ENCODE results near the gene DENND1A.
"Not testable (repeated sequence)": the region's sequence is repeated elsewhere in the genome, so short reads cannot be mapped to it uniquely, and the experiment has no call there.

DENND1A gene

DNA sequence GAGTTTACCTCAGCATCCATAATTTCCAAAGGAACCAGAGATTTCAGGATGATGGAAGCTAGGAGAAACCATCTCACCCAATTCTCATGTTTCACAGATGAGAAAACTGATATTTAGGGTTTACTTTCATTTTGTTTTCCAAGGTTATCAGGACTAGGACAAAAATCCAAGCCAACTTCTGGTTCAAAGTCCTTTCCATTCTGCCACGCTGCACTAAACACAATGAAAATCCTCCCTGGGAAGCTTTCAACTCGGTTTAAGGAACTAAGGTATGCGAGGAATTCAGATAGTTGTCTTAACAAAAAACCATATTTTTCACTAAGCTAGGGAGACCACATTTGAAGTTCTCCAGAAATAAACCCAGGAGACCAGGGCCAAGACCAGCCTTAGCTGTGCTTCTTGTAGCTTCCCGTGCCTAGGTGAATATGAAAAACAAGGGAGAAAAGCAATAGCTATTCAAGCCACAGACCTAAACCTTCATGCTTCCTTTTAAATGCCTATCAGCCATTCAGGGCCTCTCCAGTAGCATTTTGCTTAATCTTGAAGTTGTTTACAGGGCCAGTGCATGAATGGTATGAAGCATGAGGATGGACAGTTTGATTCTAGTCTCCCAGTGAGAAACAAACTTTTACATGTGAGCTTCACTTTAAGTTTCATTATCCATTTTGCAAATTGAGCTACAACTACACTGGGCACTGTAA, 167.9 kb downstream of the DENND1A start:
- no peak for DNase-seq

- no peak for DNase-seq
Observed at GRCh38 chr9:123757960-123758359, 172.0 kb downstream of the DENND1A start.

GRCh38 chr9:123757547-123757946, 172.4 kb downstream of the DENND1A start:
- no peak for DNase-seq

DNA sequence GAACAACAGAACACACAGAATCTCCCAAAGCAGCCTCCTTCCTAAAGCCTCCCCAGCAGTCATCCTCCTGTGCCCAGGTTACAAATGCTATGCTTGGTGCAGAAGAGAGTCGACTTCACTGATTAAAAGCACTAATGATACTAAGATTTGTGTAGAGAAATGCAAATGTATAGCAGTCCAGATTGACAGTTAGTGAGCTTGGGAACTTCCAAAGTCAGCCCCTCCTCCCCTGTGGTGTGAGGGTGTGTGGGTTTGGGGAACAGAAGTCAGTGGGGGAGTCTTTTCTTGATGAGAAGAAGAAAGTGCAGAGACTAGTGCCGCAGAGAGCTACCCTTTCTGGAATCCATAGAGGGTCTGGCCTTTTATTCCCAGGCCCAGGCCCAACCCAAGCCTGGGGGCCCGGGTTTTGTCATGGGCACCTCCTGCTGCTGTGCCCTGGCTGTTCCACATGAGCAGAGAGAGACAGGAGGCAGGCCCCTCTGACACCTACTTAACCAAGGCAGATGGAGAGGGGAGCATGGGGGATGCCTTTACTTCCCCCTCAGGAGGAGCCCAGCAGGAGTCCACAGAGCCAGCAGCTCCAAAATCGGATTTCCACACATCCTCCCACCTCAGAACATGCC, 173.3 kb downstream of the DENND1A start:
- DNase-seq: no peak

- DNase-seq: no peak
Observed at GRCh38 chr9:123753669-123754258, 176.2 kb downstream of the DENND1A start.

- DNase-seq: no peak
Observed at GRCh38 chr9:123753016-123753415, 176.9 kb downstream of the DENND1A start.

DNA sequence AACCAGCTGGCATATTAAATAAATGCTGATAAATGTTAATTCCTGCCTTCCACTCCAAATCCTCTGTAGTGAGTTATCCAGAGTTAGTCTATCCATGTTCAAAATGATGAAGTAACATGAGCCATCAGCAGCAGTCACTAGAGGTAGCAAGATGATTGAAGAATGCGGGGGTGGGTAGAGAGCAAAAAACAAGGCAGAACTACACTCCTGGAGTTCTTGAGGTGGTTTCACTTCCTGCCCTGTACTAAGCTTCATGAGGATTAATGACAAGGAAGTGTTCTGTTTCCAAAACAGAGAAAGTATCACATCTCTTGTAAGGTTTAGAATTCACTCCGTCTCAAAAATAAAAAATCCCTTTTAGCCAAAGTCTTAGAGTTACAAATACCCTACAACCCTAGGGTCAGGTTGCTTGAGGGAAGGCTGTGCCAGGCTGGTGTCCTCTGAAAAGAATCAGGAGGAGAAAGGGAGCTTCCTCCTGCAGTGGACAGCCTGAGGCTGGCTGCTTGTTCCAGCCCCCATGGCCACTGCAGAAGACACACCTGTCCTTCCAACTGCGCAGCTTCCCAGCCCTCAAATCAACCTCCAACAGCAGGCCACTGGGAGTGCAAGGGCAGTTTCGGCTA, 180.2 kb downstream of the DENND1A start:
- DNase-seq: no peak

GRCh38 chr9:123746765-123747164, 183.2 kb downstream of the DENND1A start:
- no peak for DNase-seq

- no peak for DNase-seq
Observed at GRCh38 chr9:123745933-123746332, 184.0 kb downstream of the DENND1A start.

- DNase-seq: no peak
Observed at GRCh38 chr9:123745451-123745850, 184.5 kb downstream of the DENND1A start.

- no peak for DNase-seq
Observed at GRCh38 chr9:123743737-123744136, 186.2 kb downstream of the DENND1A start.

- DNase-seq: no peak
Observed at GRCh38 chr9:123742009-123742767, 187.7 kb downstream of the DENND1A start.

DNA sequence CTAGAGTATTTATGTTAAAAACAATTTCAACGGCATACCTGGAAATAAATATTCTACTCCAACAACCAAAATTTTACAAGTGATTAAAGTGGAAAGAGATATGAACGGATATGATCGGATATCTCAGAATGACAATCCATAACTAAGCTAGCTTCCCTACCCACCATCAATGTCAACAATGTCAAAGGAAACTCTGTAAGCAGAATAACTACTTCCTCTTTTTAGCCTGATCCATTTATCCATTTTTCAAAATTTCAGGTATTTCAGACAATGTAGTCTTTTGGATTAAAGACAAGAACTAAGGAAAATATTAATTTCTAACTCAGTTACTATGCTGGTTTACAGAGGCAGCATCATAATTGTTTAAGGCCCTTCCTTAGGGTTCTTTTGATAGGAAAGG, 188.7 kb downstream of the DENND1A start:
- no peak for DNase-seq

GRCh38 chr9:123739902-123740301, 190.0 kb downstream of the DENND1A start:
- no peak for DNase-seq

DNA sequence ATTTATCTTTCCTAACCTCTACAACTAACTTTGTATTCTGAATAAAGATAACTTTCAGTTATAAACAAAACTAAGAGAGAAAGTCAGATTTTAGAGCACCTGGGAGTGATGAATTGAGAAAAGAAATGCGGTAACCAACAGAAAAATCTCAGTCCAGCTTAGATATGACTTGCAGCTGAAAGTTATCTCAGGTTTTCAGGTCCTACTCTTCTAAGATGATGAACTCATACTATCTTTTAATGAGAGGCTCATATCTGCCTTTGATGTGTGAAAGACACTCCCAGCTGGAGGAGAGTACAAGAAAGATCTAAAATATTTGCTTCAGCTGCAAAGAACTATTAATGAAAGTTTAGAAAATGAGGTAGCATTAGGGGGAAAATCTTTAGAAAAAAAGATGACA, 190.5 kb downstream of the DENND1A start:
- DNase-seq: no peak

GRCh38 chr9:123738648-123739047, 191.3 kb downstream of the DENND1A start:
- DNase-seq: no peak

DNA sequence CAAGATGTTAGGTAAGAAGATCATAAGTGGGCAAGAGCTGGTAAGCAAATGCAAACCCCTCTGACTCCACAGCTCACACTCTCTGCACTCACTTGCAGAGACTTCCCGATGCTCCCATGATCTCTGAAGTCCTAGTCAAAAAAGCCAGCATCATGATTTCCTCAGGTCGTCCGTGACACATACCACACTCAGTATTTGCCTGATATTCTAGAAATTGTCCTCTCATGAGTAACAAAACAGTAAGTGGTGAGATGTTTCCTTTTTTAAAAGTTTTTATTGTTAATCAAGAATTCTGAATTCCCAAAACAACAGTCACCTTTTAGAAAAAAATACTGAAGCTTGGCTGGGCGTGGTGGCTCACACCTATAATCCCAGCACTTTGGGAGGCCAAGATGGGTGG, 194.6 kb downstream of the DENND1A start:
- no peak for DNase-seq

DNA sequence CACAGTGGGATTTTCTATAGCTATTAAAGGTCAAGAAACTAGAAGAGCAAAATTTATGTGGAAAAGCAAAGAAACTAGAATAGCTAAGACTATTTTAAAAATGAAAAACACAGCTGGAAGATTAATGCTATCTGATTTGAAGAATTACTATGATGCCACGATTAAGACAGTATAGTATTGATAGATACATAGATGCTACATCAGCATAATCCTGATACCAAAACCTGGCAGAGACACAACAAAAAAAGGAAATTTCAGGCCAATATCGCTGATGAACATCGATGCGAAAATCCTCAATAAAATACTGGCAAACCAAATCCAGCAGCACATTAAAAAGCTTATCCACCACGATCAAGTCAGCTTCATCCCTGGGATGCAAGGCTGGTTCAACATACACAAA, 201.4 kb downstream of the DENND1A start:
- DNase-seq: not testable (repeated sequence)

GRCh38 chr9:123727332-123727731, 202.6 kb downstream of the DENND1A start:
- DNase-seq: no peak

GRCh38 chr9:123725389-123725788, 204.5 kb downstream of the DENND1A start:
- DNase-seq: no peak

DNA sequence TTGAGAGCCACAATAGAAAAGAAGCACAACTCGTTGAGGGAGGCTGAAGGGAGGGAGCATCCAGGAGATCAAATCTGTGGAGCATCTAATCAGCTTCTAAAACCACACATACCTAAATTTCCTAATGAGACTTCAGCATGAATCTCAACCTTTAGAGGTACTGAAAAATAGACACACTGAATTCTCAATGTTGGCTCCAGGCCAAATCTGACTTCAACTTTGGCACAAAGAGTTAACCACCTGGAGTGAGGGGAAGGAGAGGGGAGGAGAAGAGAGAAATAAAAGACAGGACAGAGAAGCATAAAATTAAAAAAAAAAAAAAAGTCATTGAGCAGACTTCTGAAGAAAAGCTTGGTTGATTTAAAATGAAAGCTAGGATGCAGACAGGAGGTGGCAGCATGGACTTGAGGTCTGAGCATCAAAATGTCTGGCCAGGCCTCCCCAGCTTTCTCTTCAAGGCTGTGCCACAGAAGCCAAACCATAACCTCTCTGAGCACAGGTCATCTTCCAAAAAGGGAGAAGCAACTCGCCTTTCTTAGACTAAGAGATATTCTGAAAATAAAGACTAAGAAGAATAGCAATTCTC, 205.6 kb downstream of the DENND1A start:
- no peak for DNase-seq

DNA sequence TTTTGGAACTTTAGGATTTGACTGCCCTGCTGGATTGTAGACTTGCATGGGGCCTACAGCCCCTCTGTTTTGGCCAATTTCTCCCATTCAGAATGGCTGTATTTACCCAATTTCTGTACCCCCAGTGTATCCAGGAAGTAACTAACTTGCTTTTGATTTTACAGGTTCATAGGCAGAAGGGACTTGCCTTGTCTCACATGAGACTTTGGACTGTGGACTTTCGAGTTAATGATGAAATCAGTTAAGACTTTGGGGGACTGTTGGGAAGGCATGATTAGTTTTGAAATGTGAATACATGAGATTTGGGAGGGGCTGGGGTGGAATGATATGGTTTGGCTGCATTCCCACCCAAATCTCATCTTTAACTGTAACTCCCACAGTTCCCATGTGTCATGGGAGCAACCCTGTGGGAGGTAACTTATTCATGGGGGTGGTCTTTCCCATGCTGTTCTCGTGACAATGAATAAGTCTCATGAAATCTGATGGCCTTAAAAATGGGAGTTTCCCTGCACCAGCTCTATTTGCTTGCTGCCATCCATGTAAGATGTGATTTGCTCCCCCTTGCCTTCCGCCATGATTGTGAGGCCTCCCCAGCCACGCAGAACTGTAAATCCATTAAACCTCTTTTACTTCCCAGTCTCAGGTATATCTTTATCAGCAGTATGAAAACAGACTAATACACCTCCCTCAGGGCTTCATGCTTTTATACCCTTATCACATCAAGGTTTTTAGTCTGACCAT, 206.6 kb downstream of the DENND1A start:
- no peak for DNase-seq

Data from islet precursor cell (in vitro differentiated cells).